Neural cell (in vitro differentiated cells): ENCODE measurements around the gene AFF2.

Experiments used
- EZH2 ChIP-seq: fragments of 200-600, 300-800 bp; shearing (Covaris generic), sonication (generic); IDR thresholded peaks from 2 replicates; pipeline ENCODE4 v1.6.1; 2014; ENCODE audit warnings: antibody characterized with exemption, low read length, borderline replicate concordance, mild to moderate bottlenecking; ENCODE audit not compliant: insufficient read depth, poor library complexity, severe bottlenecking
- RAD21 ChIP-seq: fragments of 450-650 bp; conservative IDR thresholded peaks from 2 replicates; pipeline ENCODE4 v1.6.1; 2014; ENCODE audit warnings: antibody characterized with exemption, mild to moderate bottlenecking, moderate library complexity
- TF ChIP-seq, protein P1 (sequence below): fragments of 450-650 bp; IDR thresholded peaks from 2 replicates; pipeline ENCODE4 v1.5.1; 2014; ENCODE audit warnings: antibody characterized with exemption, mild to moderate bottlenecking, moderate library complexity; ENCODE audit not compliant: poor library complexity, severe bottlenecking
- TF ChIP-seq, protein P2 (sequence below): IDR thresholded peaks from 2 replicates; pipeline ENCODE4 v1.6.1; 2012; ENCODE audit warnings: borderline replicate concordance

GRCh38 chrX:149010853-149011224 lies 510.4 kb downstream of the AFF2 start:
- TF ChIP-seq RAD21 (no peak), EZH2 (no peak)
- TF ChIP-seq, protein P1, sequence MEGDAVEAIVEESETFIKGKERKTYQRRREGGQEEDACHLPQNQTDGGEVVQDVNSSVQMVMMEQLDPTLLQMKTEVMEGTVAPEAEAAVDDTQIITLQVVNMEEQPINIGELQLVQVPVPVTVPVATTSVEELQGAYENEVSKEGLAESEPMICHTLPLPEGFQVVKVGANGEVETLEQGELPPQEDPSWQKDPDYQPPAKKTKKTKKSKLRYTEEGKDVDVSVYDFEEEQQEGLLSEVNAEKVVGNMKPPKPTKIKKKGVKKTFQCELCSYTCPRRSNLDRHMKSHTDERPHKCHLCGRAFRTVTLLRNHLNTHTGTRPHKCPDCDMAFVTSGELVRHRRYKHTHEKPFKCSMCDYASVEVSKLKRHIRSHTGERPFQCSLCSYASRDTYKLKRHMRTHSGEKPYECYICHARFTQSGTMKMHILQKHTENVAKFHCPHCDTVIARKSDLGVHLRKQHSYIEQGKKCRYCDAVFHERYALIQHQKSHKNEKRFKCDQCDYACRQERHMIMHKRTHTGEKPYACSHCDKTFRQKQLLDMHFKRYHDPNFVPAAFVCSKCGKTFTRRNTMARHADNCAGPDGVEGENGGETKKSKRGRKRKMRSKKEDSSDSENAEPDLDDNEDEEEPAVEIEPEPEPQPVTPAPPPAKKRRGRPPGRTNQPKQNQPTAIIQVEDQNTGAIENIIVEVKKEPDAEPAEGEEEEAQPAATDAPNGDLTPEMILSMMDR: no peak
- TF ChIP-seq, protein P2, sequence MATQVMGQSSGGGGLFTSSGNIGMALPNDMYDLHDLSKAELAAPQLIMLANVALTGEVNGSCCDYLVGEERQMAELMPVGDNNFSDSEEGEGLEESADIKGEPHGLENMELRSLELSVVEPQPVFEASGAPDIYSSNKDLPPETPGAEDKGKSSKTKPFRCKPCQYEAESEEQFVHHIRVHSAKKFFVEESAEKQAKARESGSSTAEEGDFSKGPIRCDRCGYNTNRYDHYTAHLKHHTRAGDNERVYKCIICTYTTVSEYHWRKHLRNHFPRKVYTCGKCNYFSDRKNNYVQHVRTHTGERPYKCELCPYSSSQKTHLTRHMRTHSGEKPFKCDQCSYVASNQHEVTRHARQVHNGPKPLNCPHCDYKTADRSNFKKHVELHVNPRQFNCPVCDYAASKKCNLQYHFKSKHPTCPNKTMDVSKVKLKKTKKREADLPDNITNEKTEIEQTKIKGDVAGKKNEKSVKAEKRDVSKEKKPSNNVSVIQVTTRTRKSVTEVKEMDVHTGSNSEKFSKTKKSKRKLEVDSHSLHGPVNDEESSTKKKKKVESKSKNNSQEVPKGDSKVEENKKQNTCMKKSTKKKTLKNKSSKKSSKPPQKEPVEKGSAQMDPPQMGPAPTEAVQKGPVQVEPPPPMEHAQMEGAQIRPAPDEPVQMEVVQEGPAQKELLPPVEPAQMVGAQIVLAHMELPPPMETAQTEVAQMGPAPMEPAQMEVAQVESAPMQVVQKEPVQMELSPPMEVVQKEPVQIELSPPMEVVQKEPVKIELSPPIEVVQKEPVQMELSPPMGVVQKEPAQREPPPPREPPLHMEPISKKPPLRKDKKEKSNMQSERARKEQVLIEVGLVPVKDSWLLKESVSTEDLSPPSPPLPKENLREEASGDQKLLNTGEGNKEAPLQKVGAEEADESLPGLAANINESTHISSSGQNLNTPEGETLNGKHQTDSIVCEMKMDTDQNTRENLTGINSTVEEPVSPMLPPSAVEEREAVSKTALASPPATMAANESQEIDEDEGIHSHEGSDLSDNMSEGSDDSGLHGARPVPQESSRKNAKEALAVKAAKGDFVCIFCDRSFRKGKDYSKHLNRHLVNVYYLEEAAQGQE: no peak
